Panc1 (cell line): Measurements from ENCODE around the gene PMF1. TPM values are rescaled to one million over a fixed set of nuclear protein-coding genes. Genes with fewer than 3 reads are reported as not detected.

Experiments used
- ATAC-seq: fragments of 200-7000 bp; cut with Tn5 transposase; 2 replicates; pipeline ENCODE4 v1.9.1; 2020; ENCODE audit warnings: mild to moderate bottlenecking, moderate library complexity
- BruUV-seq: library from RNA; stranded (reverse); fragments of 400-500 nt; replicated peaks from 2 replicates; lab custom pipeline; 2021; lab: Mats Ljungman, UMichigan
- CTCF ChIA-PET: fragments of 300-600 bp; sonication (Branson Sonifier 250); formaldehyde crosslinking; loops from one replicate; lab custom pipeline; 2022; ENCODE audit warnings: antibody characterized with exemption; lab: Charles Lee
- POLR2A ChIA-PET: fragments of 300-600 bp; sonication (Branson Sonifier 250); formaldehyde crosslinking; loops from one replicate; lab custom pipeline; 2022; ENCODE audit warnings: antibody characterized with exemption; lab: Charles Lee
- DNase-seq: peaks from one replicate; pipeline ENCODE4 v3.0.0-alpha.2; 2010; ENCODE audit warnings: low read depth, low spot score
- H3K27ac ChIP-seq: 2 replicates; pipeline ENCODE4 v1.5.1; 2011; ENCODE audit warnings: mild to moderate bottlenecking, low read length, inconsistent platforms
- H3K27me3 ChIP-seq: fragments of 200-500 bp; sonication (Bioruptor generic); 2 replicates; pipeline ENCODE4 v1.6.0; 2014; ENCODE audit warnings: low read length, inconsistent platforms; ENCODE audit not compliant: control insufficient read depth, insufficient read depth
- H3K36me3 ChIP-seq: fragments of 200-500 bp; sonication (Bioruptor generic); 2 replicates; pipeline ENCODE4 v1.5.1; 2014; ENCODE audit warnings: inconsistent platforms, mild to moderate bottlenecking, low read length, moderate library complexity; ENCODE audit not compliant: control insufficient read depth, insufficient read depth
- H3K4me1 ChIP-seq: 2 replicates; pipeline ENCODE4 v1.5.1; 2011; ENCODE audit warnings: inconsistent platforms, mild to moderate bottlenecking, low read length, moderate library complexity; ENCODE audit not compliant: control insufficient read depth, insufficient read depth
- H3K4me3 ChIP-seq, 2 experiments: 2 replicates each; pipeline ENCODE4 v1.5.1; 2011 to 2012; ENCODE audit warnings: low read depth in 2 of 2, low read length in 2 of 2, mild to moderate bottlenecking in 2 of 2, inconsistent platforms in 1 of 2, moderate library complexity in 1 of 2
- H3K9me3 ChIP-seq: fragments of 200-500 bp; sonication (Bioruptor generic); 2 replicates; pipeline ENCODE4 v1.5.1; 2014; ENCODE audit warnings: low read depth, mild to moderate bottlenecking, inconsistent platforms, low read length, moderate library complexity; ENCODE audit not compliant: control insufficient read depth, insufficient read depth
- CTCF ChIP-seq: fragments of 450-650 bp; IDR thresholded peaks from 2 replicates; pipeline ENCODE4 v1.5.1; 2017; ENCODE audit warnings: mild to moderate bottlenecking
- POLR2AphosphoS5 ChIP-seq: IDR thresholded peaks from 2 replicates; pipeline ENCODE4 v1.6.1; 2012; ENCODE audit warnings: mild to moderate bottlenecking, low read depth, low read length, moderate library complexity
- REST ChIP-seq, 2 experiments: IDR thresholded peaks; 2 replicates each; pipeline ENCODE4 v1.6.1; 2011 to 2012; ENCODE audit warnings: low read depth in 2 of 2, control low read depth in 1 of 2, low read length in 1 of 2, mild to moderate bottlenecking in 1 of 2, moderate library complexity in 1 of 2; ENCODE audit not compliant: insufficient read depth in 1 of 2
- SIN3A ChIP-seq: IDR thresholded peaks from 2 replicates; pipeline ENCODE4 v1.6.1; 2012; ENCODE audit warnings: low read depth, mild to moderate bottlenecking, low read length, moderate library complexity, borderline replicate concordance; ENCODE audit not compliant: insufficient read depth
- TCF7L2 ChIP-seq: IDR thresholded peaks from 2 replicates; pipeline ENCODE4 v1.6.1; 2011; ENCODE audit warnings: mild to moderate bottlenecking, low read depth, low read length, inconsistent platforms
- in situ Hi-C: cut with HindIII; loops from 2 replicates; pipeline ENCODE4 v1.10.0; 2016; ENCODE audit warnings: low sequenced_read_pairs, low pct_unique_long_range_greater_than_20kb
- intact Hi-C: fragments of 100-400 bp; cut with micrococcal nuclease; formaldehyde crosslinking; loops from one replicate; pipeline ENCODE4 v1.10.0; 2022; ENCODE audit not compliant: unreplicated experiment
- total RNA-seq: library from RNA; stranded (reverse); gene quantifications from one replicate; pipeline ENCODE4 v1.2.1, GENCODE V29; 2021; ENCODE audit not compliant: unreplicated experiment

The PMF1 gene
- total RNA-seq, 1 experiment from 2014 or later: 57.5 TPM

GRCh38 chr1:156246241-156246780 is 33.5 kb downstream of the PMF1 start:
- Histone ChIP-seq H3K27ac (no peak overlapping the region), H3K4me1 (peaks cover 9% of the 10 kb centered on the region), H3K27me3 (no peaks in the 10 kb centered on the region), H3K9me3 (no peaks in the 10 kb centered on the region), H3K36me3 (no peaks in the 10 kb centered on the region; the same call in 1 of the 2 replicates), H3K4me3 (peak overlapping the region in 1 of 2 experiments; percentile 18; a peak in 1 of 4 replicates)
- DNase-seq (no peak), ATAC-seq (no peak)
- CTCF ChIA-PET: interaction anchor here (0.6 kb wide), 1 partner anchor 12 kb away, joined by 4 read pairs; no protein-coding TSS in a partner anchor
- BruUV-seq: no TSS peak
- POLR2A ChIA-PET: interaction anchor here (0.5 kb wide), 1 partner anchor 21 kb away, joined by 3 read pairs; no protein-coding TSS in a partner anchor
- intact Hi-C loops (no loop called here), in situ Hi-C loops (no loop called here)
- no peak for TF ChIP-seq CTCF
- no peak for TF ChIP-seq SIN3A
- no peak for TF ChIP-seq REST (IDR thresholded peaks at IDR 0.05; ENCODE audit: insufficient read depth in 1 of 2, low read depth in 2 of 2, low read length in 1 of 2)
- no peak for TF ChIP-seq POLR2AphosphoS5
- no peak for TF ChIP-seq TCF7L2

GRCh38 chr1:156246781-156247459 is 34.1 kb downstream of the PMF1 start:
- Histone ChIP-seq H3K9me3 (no peaks in the 10 kb centered on the region), H3K4me1 (peaks cover 9% of the 10 kb centered on the region), H3K36me3 (no peaks in the 10 kb centered on the region; the same call in 1 of the 2 replicates), H3K27me3 (no peaks in the 10 kb centered on the region), H3K27ac (no peak overlapping the region), H3K4me3 (no peak overlapping the region)
- in situ Hi-C loops (no loop called here), intact Hi-C loops (no loop called here)
- DNase-seq (no peak), ATAC-seq (peak; percentile 39)
- BruUV-seq: no TSS peak
- ChIA-PET CTCF (no interaction called here), POLR2A (interaction anchor here (0.5 kb wide), 1 partner anchor 22 kb away, joined by 3 read pairs; no protein-coding TSS in a partner anchor)
- TF ChIP-seq POLR2AphosphoS5 (peak; percentile 17; the same call in 1 of the 2 replicates), SIN3A (no peak)
